Thyroid gland (tissue), 4 donors: ENCODE data around the gene KRT14. TPM values are rescaled to one million over a fixed set of nuclear protein-coding genes. Genes with fewer than 3 reads are reported as not detected.

Experiments used
- DNase-seq, 2 donors: peaks; one replicate each; pipeline ENCODE4 v3.0.0-alpha.2; 2019
- H3K27ac ChIP-seq, 3 donors: fragments of 200-600 bp; sonication (generic); 1 replicate in 2 of 3; 2 replicates in 1 of 3; pipeline ENCODE4 v1.5.1; 2016 to 2019; ENCODE audit warnings: mild to moderate bottlenecking in 1 of 3, moderate library complexity in 1 of 3
- H3K27me3 ChIP-seq: fragments of 200-600 bp; sonication (generic); one replicate; pipeline ENCODE4 v1.5.1; 2019
- H3K36me3 ChIP-seq, 2 donors: fragments of 200-600 bp; sonication (generic); one replicate each; pipeline ENCODE4 v1.5.1; 2016 to 2019
- H3K4me1 ChIP-seq, 2 donors: fragments of 200-600 bp; sonication (generic); one replicate each; pipeline ENCODE4 v1.5.1; 2017 to 2019
- H3K4me3 ChIP-seq, 3 donors: fragments of 200-600 bp; sonication (generic); replicated peaks in 1 of 3; 1 replicate in 2 of 3; 2 replicates in 1 of 3; pipeline ENCODE4 v1.5.1; 2016; ENCODE audit warnings: mild to moderate bottlenecking in 1 of 3
- H3K9me3 ChIP-seq: fragments of 200-600 bp; sonication (generic); one replicate; pipeline ENCODE4 v1.5.1; 2017
- CTCF ChIP-seq, 6 experiments: fragments of 200-600 bp in 3 of 6; fragments of 450-650 bp in 3 of 6; sonication (generic) in 3 of 6; IDR thresholded peaks; one replicate each; pipeline ENCODE4 v1.5.1; 2016 to 2019; ENCODE audit warnings: antibody characterized with exemption in 6 of 6, mild to moderate bottlenecking in 2 of 6, inconsistent platforms in 1 of 6, moderate library complexity in 1 of 6
- POLR2A ChIP-seq, 2 donors: fragments of 450-650 bp; IDR thresholded peaks; one replicate each; pipeline ENCODE4 v1.6.1; 2017; ENCODE audit warnings: antibody characterized with exemption in 2 of 2, mild to moderate bottlenecking in 2 of 2, moderate library complexity in 1 of 2
- WGBS, 2 donors: methylation state at CpG; one replicate each; pipeline ENCODE4 v1.1.5; 2017; 5-methylcytosine and 5-hydroxymethylcytosine counted together
- intact Hi-C: fragments of 100-400 bp; cut with DNase I; formaldehyde crosslinking; loops from one replicate; pipeline ENCODE4 v1.15.1; 2023
- total RNA-seq, 4 donors: library from RNA; depleted of rRNA; stranded (reverse); fragments of >200 nt; gene quantifications; one replicate each; pipeline ENCODE4 v1.2.3, GENCODE V29; 2016

Gene KRT14
- total RNA-seq, 4 donors from 2014 or later: 0.22 to 12.4 TPM; not detected in 2

GRCh38 chr17:41581366-41582060, 5.2 kb downstream of the KRT14 start:
- H3K36me3 ChIP-seq: no peaks in the 10 kb centered on the region
- H3K4me1 ChIP-seq: peaks cover 0 to 3% of the 10 kb centered on the region in 2 donors
- intact Hi-C loops: no loop called here
- 95% methylated on average over 4 of the region's 4 CpGs for WGBS, 2 donors
- DNase-seq: no peak
- no peak overlapping the region for H3K27ac ChIP-seq
- no peaks in the 10 kb centered on the region for H3K27me3 ChIP-seq
- no peak overlapping the region for H3K4me3 ChIP-seq
- no peaks in the 10 kb centered on the region for H3K9me3 ChIP-seq
- TF ChIP-seq POLR2A (IDR thresholded peaks at IDR 0.05): no peak
- TF ChIP-seq CTCF (IDR thresholded peaks at IDR 0.05): no peak

- H3K9me3 ChIP-seq: no peaks in the 10 kb centered on the region
- H3K36me3 ChIP-seq: no peaks in the 10 kb centered on the region
- no peak for DNase-seq
- 50 to 60% methylated on average over 1 of the region's 1 CpG for WGBS, 2 donors
- no peaks in the 10 kb centered on the region for H3K27me3 ChIP-seq
- H3K4me1 ChIP-seq: peaks cover 0 to 3% of the 10 kb centered on the region in 2 donors
- TF ChIP-seq CTCF (IDR thresholded peaks at IDR 0.05): no peak
- no peak for TF ChIP-seq POLR2A (IDR thresholded peaks at IDR 0.05)
- intact Hi-C loops: no loop called here
- H3K27ac ChIP-seq: no peak overlapping the region
- no peak overlapping the region for H3K4me3 ChIP-seq
These were observed 5.9 kb downstream of the KRT14 start for GRCh38 chr17:41580687-41581365.

- DNase-seq: no peak
- no peak overlapping the region for H3K4me3 ChIP-seq
- H3K27ac ChIP-seq: no peak overlapping the region
- intact Hi-C loops: no loop called here
- TF ChIP-seq POLR2A (IDR thresholded peaks at IDR 0.05) (no peak), CTCF (IDR thresholded peaks at IDR 0.05) (no peak)
- H3K4me1 ChIP-seq: peaks cover 0 to 3% of the 10 kb centered on the region in 2 donors
- H3K9me3 ChIP-seq: no peaks in the 10 kb centered on the region
- no peaks in the 10 kb centered on the region for H3K27me3 ChIP-seq
- no peaks in the 10 kb centered on the region for H3K36me3 ChIP-seq
- 96 to 100% methylated on average over 2 of the region's 2 CpGs for WGBS, 2 donors
These were observed 6.5 kb downstream of the KRT14 start for GRCh38 chr17:41580244-41580575.

GRCh38 chr17:41579484-41580243, 7.0 kb downstream of the KRT14 start:
- Histone ChIP-seq H3K4me1 (peaks cover 0 to 3% of the 10 kb centered on the region in 2 donors), H3K27me3 (no peaks in the 10 kb centered on the region), H3K9me3 (no peaks in the 10 kb centered on the region), H3K36me3 (no peaks in the 10 kb centered on the region), H3K4me3 (no peak overlapping the region), H3K27ac (no peak overlapping the region)
- peak; percentile 80 to 86 for DNase-seq
- TF ChIP-seq CTCF (IDR thresholded peaks at IDR 0.05): peak; percentile 39 to 76 (median 68)
- TF ChIP-seq POLR2A (IDR thresholded peaks at IDR 0.05): no peak
- 44 to 50% methylated on average over 14 to 18 of the region's 18 CpGs for WGBS, 2 donors
- intact Hi-C loops: no loop called here
